HL-60/S4 treated with retinoic acid at 250 ng/mL for 4 days and 3 days (cell line): Measurements from ENCODE around the gene NISCH.
"Not testable (repeated sequence)": the region's sequence is repeated elsewhere in the genome, so short reads cannot be mapped to it uniquely, and the experiment has no call there.

Experiments
- in situ Hi-C: fragments of 300-500 bp; cut with MboI; formaldehyde crosslinking; loops from 2 replicates; pipeline ENCODE4 v1.7.0; 2022; ENCODE audit warnings: low sequenced_read_pairs

The NISCH gene

DNA sequence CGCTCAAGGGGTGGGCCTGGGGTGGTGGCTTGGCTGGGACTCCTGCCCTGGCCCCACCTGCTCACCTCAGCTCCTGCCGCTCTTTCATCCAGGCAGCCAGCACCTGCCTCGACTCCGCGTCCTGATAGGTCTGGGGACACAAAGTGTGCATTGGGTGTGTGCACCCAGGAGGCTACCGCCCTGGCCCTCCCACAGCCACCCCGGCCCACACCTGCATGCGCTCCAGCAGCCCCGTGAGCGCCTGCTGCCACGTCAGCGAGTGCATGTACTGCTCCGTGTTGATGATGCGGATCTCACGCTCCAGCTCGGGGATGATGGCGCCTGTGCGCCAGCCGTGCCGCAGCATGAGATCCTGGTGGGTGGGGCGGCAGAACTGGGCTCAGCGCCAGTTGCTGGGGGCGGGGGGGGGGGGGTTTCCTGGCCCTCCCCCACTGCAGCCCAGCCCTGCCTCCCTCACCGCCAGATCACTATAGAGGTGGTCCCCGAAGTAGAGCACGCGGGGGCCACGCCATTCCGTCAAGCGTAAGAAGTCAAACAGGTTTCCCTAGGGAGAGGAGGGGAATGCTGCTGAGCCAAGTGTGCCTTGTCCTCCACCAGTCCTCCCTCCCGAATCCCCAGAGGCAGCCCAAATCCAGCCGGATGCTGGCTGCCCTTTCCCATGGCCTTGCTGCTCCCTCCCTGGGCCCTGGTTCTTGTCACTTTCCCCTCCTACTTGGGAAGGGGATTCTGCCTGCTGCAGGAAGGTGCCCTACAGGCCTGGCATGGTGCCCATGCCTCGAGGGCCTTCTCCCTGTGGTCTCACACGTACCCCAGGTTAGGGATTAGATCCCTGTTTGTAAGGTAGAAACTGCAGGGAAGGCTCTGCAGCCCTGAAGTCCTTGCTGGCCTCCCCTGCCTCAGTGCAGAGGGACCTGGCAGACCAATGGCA lies 69.6 kb downstream of the NISCH start:
- in situ Hi-C loops, result no loop called here

GRCh38 chr3:52525680-52526561 lies 70.5 kb downstream of the NISCH start:
- in situ Hi-C loops, result no loop called here

DNA sequence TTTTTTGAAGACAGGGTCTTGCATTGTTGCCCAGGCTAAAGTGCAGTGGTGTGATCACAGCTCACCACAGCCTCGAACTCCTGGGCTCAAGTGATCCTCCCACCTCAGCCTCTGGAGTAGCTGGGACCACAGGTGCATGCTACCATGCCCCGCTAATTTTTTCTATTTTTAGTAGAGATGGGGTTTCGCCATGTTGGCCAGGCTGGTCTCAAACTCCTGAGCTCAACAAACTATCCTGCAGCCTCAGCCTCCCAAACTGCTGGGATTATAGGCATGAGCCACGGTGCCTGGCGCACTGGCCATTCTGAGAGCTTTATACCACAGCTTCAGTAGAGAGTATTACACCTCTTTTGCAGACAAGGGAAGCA lies 71.3 kb downstream of the NISCH start:
- in situ Hi-C loops, result not testable (repeated sequence)

GRCh38 chr3:52527039-52527731 lies 71.8 kb downstream of the NISCH start:
- in situ Hi-C loops, result no loop called here

DNA sequence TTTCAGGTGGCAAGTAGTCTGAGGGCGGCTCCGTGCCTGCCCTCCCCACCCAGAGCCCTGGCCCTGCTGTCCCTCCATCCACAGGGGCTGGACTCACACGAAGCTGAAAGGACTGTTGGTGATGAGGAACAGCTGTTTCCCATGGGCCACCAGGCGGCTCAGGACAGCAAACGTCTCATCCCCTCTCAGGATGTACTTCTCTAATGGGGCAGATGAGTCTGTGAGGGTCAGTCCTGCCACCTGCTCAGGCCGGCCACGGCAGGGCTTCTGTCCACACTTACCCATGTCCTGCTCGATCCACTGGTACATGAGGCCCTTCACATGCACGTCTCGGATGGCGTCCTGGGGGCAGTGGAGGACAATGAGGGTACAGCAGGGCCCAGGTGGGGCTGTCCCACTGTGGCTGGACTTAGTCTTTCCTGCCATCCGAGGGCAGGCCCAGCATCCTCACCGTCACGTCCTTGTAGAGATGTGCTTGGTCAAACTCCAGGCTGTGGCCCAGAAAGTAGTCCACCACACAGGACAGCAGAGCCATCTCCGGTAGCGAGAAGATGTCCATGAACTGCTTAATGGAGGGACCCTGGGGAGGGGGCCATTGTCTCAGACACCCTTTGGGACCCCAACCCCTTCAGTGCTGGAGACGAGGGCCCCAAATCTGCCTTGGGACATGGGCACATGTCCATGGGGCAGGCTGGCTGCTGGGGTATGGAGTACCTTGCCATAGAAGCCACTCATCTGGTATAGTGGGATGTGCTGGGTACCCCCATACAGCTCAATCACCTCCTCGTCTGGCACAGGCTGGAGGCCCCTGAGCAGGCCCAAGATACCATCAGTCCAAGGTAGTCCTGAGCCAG lies 72.6 kb downstream of the NISCH start:
- in situ Hi-C loops, result no loop called here

GRCh38 chr3:52528586-52529375 lies 73.4 kb downstream of the NISCH start:
- in situ Hi-C loops, result no loop called here

DNA sequence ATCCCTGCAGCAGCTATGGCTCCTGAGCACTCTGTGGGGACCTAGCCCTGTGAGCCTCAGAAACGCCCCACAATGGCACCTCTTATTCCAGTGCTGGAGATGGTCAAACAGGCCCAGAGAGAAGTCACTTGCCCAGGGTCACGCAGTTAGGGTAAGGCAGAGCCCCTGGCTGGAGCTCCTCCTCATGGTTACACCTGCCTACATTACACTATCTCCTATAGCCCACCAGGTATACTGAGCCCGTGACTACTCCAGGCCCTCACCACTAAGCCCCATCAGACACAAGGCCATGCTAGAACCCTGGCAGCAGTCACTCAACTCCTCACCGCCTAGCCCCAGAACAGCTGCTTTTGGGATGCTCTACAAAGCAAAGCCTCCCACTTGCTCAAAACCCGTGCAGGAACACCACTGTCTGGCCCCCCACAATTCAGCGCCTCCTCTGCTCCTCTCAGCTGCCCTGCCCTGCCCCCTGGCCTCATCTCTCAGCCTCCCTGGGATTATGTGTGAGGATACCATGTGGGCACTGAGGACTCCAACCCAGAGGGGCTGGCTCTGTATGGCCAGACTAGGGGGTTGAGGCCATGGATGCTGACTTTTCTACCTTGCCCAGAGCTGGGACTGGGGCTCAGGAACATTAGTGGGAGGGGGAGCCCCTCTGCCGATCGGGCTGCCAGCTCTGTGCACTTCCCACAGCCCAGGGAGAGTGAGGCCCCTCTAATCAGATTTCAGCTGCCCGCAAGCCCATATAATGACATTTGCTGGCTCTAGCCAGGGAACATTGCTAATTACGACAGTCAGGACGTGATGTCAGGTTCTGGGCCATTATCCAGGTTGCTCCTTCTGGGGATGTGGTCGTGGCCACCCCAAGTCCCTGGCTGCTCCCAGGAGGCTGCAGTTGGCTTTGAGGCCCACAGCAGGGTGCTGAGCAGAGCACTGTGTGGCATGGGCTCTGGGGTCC lies 74.3 kb downstream of the NISCH start:
- in situ Hi-C loops, result no loop called here

DNA sequence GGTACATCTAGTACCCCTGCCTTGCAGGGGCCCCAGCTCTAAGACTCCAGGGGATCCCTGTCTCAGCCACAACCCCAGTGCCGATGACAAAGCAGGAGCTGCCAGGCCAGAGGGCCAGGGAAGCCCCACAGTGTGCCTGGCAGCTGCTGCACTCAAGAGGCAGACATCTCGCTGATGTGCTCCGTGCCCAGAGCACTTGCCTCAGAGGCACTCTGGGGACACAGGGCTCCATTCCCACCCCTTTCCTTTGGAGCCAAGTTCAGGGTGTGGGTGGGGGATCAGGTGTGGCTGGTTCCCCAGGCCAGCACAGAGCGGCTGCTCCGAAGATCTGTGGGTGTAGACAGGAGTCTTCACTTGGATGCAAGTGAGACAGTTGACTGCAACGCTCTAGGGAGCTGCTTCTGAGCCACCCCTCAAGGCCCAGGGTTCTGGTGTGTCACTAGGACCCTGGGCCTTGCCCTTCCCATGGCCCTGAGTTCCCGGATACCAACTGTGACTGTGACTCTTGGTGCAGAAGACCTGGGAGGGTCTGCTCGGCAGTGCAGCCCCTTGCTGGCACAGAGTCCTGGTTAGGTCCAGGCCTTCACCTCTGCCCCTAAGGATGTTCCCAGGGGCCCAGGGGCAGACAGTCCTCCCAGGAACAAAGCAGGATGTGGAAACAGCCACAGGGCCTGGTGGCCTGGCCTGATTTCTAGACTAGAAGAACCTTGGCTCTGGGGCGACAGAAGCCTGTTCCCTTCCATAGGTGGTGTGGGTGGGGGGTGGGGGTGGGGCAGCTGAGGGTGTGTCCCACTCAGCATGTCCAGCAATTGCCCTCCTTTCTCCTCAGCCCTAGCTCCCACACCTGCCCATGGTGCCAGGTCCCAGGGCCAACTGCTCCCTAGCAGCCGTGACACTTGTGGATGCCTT lies 75.8 kb downstream of the NISCH start:
- in situ Hi-C loops, result no loop called here

- in situ Hi-C loops, result no loop called here
These were observed 76.6 kb downstream of the NISCH start for GRCh38 chr3:52531860-52532516.

DNA sequence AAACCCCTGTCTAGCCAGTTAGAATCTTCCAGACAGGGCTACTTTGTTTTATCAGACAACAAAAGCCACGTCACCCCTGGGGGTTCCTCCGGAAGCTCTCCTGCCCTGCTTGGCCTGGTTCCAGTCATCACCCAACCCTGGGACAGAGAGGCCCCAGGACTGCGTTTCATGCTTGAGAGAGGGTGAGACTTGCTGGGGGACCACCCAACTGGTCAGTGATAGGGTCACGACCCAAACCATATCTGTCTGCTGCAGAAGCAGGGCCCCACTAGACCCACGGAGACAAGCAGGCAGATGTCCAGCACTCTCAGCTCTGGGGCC lies 77.1 kb downstream of the NISCH start:
- in situ Hi-C loops, result no loop called here

GRCh38 chr3:52532838-52533622 lies 77.6 kb downstream of the NISCH start:
- in situ Hi-C loops, result no loop called here

GRCh38 chr3:52533623-52534280 lies 78.3 kb downstream of the NISCH start, which contains the start of gene NT5DC2:
Gene NT5DC2, minus strand, starts transcription at chr3:52533857. Its CDS starts 120 bp downstream, at chr3:52533737.
- in situ Hi-C loops, result no loop called here

DNA sequence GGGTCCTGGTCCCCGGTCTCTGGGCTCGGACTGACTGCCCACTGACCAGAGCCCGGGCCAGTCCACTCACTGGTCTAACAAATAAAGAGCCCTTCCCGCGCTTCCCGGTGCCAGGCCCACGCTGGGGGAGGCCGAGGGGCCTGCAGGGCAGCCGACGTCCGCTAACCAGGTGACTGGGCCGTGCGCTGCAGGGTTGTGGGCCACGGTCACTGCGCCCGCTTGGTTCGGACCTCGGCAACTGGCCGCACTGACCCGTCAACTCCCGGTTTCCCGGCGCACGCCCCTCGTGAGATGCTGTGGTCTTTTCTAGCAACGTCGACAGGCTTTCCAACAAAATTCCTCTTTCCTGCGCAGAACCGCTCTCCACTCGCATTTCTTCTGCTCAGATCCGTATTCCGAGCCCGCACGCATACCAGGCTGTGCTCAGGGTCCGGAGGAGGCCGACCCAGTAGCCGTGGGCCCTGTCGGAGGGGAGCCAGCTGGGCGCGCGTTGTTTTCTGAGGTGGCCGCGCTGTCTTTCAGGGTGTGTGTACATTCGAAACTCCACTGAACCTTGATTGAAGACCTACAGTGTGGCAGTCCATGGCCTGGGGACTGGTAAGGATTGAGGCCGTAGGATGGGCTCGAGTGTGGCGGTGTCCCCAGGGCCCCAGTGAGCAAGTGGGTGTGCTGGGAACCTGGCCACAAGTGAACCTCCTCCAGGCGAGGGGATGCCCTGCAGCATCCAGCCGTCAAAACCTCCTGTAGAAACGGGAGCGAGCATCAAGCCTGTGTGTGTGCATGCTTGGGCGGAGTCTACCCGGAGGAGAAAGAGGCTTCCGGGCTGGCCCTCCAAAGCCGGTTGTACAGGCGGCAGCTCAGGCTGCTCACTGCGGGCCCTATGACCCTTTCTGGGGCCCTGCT lies 79.1 kb downstream of the NISCH start:
- in situ Hi-C loops, result no loop called here

- in situ Hi-C loops, result no loop called here
These were observed 80.2 kb downstream of the NISCH start for GRCh38 chr3:52535411-52536111.
